PFSK-1 (cell line): Measurements from ENCODE around the gene LTBP2.

ENCODE experiments used
- FOXP2 ChIP-seq: optimal IDR thresholded peaks from 2 replicates; pipeline ENCODE3; 2011; ENCODE audit warnings: borderline replicate concordance, control low read depth, inconsistent platforms; ENCODE audit not compliant: insufficient read depth; ENCODE audit errors: extremely low read length, extremely low read depth
- POLR2AphosphoS5 ChIP-seq: IDR thresholded peaks from 2 replicates; pipeline ENCODE4 v1.6.1; 2012; ENCODE audit warnings: low read depth, mild to moderate bottlenecking, control low read depth, low read length, moderate library complexity
- SIN3A ChIP-seq: IDR thresholded peaks from 2 replicates; pipeline ENCODE4 v1.6.1; 2012; ENCODE audit warnings: mild to moderate bottlenecking, low read length, moderate library complexity, borderline replicate concordance; ENCODE audit not compliant: insufficient read depth

DNA sequence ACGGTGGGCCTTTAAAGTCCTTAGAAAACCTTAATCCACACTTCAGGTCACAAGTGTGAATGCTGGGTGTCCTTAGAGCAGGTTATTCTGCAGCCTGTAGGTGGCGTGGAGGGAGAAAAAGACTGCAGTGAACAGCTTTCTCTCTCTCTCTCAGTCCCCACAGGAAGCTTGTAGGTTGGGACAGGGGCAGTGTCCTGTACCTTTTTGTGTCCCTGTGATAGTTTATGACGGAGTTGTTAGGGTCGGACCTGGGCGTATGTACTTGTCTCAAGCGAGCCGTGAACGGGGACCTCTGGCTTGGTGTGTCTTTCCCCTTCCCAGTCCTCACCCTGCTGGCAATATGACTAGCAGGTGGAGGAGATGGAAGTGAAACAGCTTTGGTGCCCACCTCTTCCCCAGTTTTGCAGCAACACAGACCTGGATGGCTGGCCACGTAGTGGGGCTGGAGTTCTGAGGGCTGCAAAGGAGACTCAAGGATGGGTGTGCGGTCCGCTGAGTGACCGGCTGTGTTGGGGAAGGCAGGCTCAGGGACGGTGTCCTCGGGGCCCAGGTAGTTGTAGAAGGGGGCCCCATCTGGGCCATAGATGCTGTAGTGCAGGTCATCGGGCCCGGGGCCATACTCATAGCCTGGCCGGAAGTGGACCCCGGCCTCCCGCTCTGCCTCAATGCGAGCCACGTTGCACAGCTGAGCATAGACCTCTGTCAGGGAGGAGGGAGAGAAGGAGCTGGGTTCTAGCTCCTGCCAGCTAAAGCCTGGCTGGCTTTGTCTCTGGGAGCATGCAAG lies 109.6 kb downstream of the LTBP2 start:
- no peak for TF ChIP-seq POLR2AphosphoS5
- TF ChIP-seq SIN3A = no peak
- no peak for TF ChIP-seq FOXP2
